Left lung (tissue), 10 donors: ENCODE measurements around the gene DIP2C. TPM values are rescaled to one million over a fixed set of nuclear protein-coding genes. Genes with fewer than 3 reads are reported as not detected.

Experiments used
- ATAC-seq: fragments of 200-7000 bp; cut with Tn5 transposase; one replicate; pipeline ENCODE4 v1.9.1; 2020; ENCODE audit warnings: moderate library complexity
- DNase-seq, 4 donors: peaks; one replicate each; pipeline ENCODE4 v3.0.0-alpha.2; 2013 to 2020
- H3K27ac ChIP-seq, 2 donors: fragments of 200-600 bp; sonication (generic) in 1 of 2; one replicate each; pipeline versions ENCODE4 v1.5.0 to v1.8.0; 2020 to 2021
- H3K27me3 ChIP-seq, 2 donors: fragments of 200-600 bp; sonication (generic) in 1 of 2; one replicate each; pipeline versions ENCODE4 v1.5.0 to v1.8.0; 2020 to 2021
- H3K36me3 ChIP-seq, 2 donors: fragments of 200-600 bp; sonication (generic) in 1 of 2; one replicate each; pipeline versions ENCODE4 v1.5.0 to v1.8.0; 2020 to 2021
- H3K4me1 ChIP-seq, 2 donors: fragments of 200-600 bp; one replicate each; pipeline ENCODE4 v1.8.0; 2021
- H3K4me3 ChIP-seq, 2 donors: fragments of 200-600 bp; sonication (generic) in 1 of 2; one replicate each; pipeline versions ENCODE4 v1.5.0 to v1.8.0; 2020 to 2021; ENCODE audit warnings: mild to moderate bottlenecking in 1 of 2
- H3K9me3 ChIP-seq, 2 donors: fragments of 200-600 bp; sonication (generic) in 1 of 2; one replicate each; pipeline versions ENCODE4 v1.5.0 to v1.8.0; 2020 to 2021
- CTCF ChIP-seq, 2 donors: fragments of 200-600 bp; sonication (generic) in 1 of 2; IDR thresholded peaks; one replicate each; pipeline versions ENCODE4 v1.5.0 to v1.8.0; 2021; ENCODE audit warnings: antibody characterized with exemption in 2 of 2
- intact Hi-C, 2 donors: fragments of 100-400 bp; cut with DNase I; formaldehyde crosslinking; loops; one replicate each; pipeline versions ENCODE4 v1.11.2 to v1.14.2; 2022
- polyA plus RNA-seq, 6 donors: library from polyadenylated mRNA; unstranded; fragments of 120-200 nt; gene quantifications; one replicate each; pipeline ENCODE4 v1.2.1, GENCODE V29; 2013; ENCODE audit not compliant: insufficient read length in 6 of 6
- total RNA-seq, 2 donors: library from RNA; stranded (reverse); fragmentation: NEBNext Ultra II Directional; extraction: Animal tissue kit (Norgen Biotek cat#: 25700); gene quantifications; one replicate each; pipeline ENCODE4 v1.2.1, GENCODE V29; 2021
- donor health status: DM: no; HTN: yes; CAD: no.
- donor health status: DM: no; HTN: no; CAD: no.

The DIP2C gene
- total and polyA plus RNA-seq, 8 donors, result 10.5 to 22.5 (median 19.5) TPM

GRCh38 chr10:380313-380940 is 309.0 kb downstream of the DIP2C start:
- Histone ChIP-seq H3K4me3 (no peak overlapping the region), H3K4me1 (no peaks in the 10 kb centered on the region), H3K27ac (no peak overlapping the region), H3K36me3 (peaks cover 0 to 35% of the 10 kb centered on the region in 2 donors), H3K27me3 (no peaks in the 10 kb centered on the region), H3K9me3 (no peaks in the 10 kb centered on the region)
- ATAC-seq (no peak), DNase-seq (no peak)
- intact Hi-C loops, result no loop called here
- TF ChIP-seq CTCF (IDR thresholded peaks at IDR 0.05), result no peak

DNA sequence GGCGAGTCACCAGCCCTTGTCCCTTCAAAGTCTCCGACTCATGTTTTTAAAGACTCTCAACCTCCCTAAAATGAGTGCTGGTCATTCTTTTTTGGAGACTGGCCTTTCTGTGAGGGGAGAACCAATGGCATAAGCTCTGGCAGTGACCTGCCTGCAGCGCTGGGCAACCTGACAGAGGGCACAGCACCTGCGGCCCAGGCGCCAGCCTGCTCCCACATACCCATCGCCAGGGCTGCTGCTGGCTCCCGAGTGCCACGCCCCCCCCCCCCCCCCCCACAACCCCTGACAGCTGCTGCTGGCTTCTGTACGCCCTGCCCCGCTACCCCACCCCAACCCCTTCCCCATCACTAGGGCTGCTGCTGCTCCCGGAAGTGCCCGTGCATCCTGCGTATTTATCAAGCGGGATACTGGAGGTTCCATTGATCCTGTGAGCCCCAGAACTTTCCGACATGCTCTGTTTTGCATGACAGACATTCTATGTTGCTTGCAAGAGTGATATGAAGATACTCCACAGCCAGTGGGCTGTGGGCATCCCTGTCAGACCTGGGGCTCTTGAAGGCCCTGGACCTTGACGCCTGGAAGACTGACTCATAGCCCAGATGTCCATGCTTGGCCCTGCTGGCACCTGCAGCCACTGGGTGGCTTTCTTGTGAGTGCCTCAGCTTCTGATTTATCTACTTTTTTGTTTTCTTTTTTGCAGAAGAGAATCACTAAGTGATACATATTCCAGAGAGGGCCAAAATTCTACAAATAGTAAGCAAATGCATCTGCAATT is 310.4 kb downstream of the DIP2C start:
- no peaks in the 10 kb centered on the region for H3K27me3 ChIP-seq
- H3K4me1 ChIP-seq, result no peaks in the 10 kb centered on the region
- H3K36me3 ChIP-seq, result peaks cover 0 to 35% of the 10 kb centered on the region in 2 donors
- ATAC-seq (no peak), DNase-seq (no peak)
- no peaks in the 10 kb centered on the region for H3K9me3 ChIP-seq
- H3K27ac ChIP-seq, result no peak overlapping the region
- H3K4me3 ChIP-seq, result no peak overlapping the region
- intact Hi-C loops, result no loop called here
- no peak for TF ChIP-seq CTCF (IDR thresholded peaks at IDR 0.05)

- DNase-seq, result no peak
- Histone ChIP-seq H3K27ac (no peak overlapping the region), H3K27me3 (no peaks in the 10 kb centered on the region), H3K36me3 (peaks cover 0 to 30% of the 10 kb centered on the region in 2 donors), H3K4me1 (no peaks in the 10 kb centered on the region), H3K4me3 (no peak overlapping the region), H3K9me3 (no peaks in the 10 kb centered on the region)
- no peak for ATAC-seq
- intact Hi-C loops, result no loop called here
- TF ChIP-seq CTCF (IDR thresholded peaks at IDR 0.05), result no peak
Observed at GRCh38 chr10:378230-378929, 311.1 kb downstream of the DIP2C start.

DNA sequence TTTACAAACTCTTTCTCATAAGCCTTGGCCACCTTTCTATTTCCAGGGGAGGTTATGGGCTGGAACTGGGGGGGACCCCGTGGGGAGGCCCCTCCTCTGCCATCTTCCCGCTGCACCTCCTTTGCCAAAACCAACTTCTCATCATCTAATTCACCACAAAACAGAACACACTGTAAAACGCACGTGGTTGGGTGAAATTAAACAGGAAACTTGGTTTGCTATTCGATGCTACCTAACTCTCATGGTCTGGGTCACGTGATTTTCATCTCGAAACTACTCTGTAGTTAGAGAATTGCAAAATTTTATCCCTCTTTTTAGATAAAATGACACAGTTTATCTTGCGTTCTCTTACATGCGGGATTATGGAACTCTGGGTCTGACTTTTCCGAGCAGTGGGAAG is 312.2 kb downstream of the DIP2C start:
- no peak for DNase-seq
- H3K9me3 ChIP-seq, result no peaks in the 10 kb centered on the region
- no peak overlapping the region for H3K4me3 ChIP-seq
- intact Hi-C loops, result no loop called here
- ATAC-seq, result no peak
- no peaks in the 10 kb centered on the region for H3K27me3 ChIP-seq
- no peaks in the 10 kb centered on the region for H3K4me1 ChIP-seq
- no peak overlapping the region for H3K27ac ChIP-seq
- peaks cover 0 to 21% of the 10 kb centered on the region in 2 donors for H3K36me3 ChIP-seq
- no peak for TF ChIP-seq CTCF (IDR thresholded peaks at IDR 0.05)
